Common myeloid progenitor, CD34-positive (primary cell): ENCODE results near the gene CD82.
A peak's percentile ranks its signal among the peaks of the same experiment; 100 is the strongest.

ENCODE experiments used
- CTCF ChIA-PET: fragments of 350-600 bp; sonication (Branson Sonifier 250); formaldehyde crosslinking; loops from one replicate; lab custom pipeline; 2021; ENCODE audit warnings: antibody characterized with exemption; lab: Charles Lee
- POLR2A ChIA-PET: fragments of 350-600 bp; sonication (Branson Sonifier 250); formaldehyde crosslinking; loops from one replicate; lab custom pipeline; 2021; ENCODE audit warnings: antibody characterized with exemption; lab: Charles Lee
- DNase-seq, 3 donors: peaks; one replicate each; pipeline versions ENCODE4 v3.0.0 to v3.0.0-alpha.2; 2013
- H3K27ac ChIP-seq, 2 experiments: 1 replicate in 1 of 2; 2 replicates in 1 of 2; pipeline ENCODE4 v1.7.0; 2013; ENCODE audit warnings: inconsistent platforms in 2 of 2, low read length in 2 of 2, mild to moderate bottlenecking in 2 of 2, low read depth in 1 of 2, moderate library complexity in 1 of 2; ENCODE audit not compliant: severe bottlenecking in 2 of 2, insufficient read depth in 1 of 2, poor library complexity in 1 of 2
- H3K27me3 ChIP-seq, 5 experiments: replicated peaks in 2 of 5; 1 replicate in 3 of 5; 2 replicates in 2 of 5; pipeline versions ENCODE4 v1.6.1 to v1.7.0; 2013; ENCODE audit warnings: low read length in 4 of 5, mild to moderate bottlenecking in 2 of 5, moderate library complexity in 2 of 5, inconsistent platforms in 1 of 5; ENCODE audit not compliant: insufficient read depth in 5 of 5, control insufficient read depth in 4 of 5
- H3K36me3 ChIP-seq, 4 experiments: 1 replicate in 2 of 4; 2 replicates in 2 of 4; pipeline versions ENCODE4 v1.6.1 to v1.7.0; 2013; ENCODE audit warnings: low read length in 3 of 4, control low read depth in 1 of 4, mild to moderate bottlenecking in 1 of 4; ENCODE audit not compliant: control insufficient read depth in 4 of 4, insufficient read depth in 4 of 4
- H3K4me1 ChIP-seq, 4 experiments: 1 replicate in 3 of 4; 2 replicates in 1 of 4; pipeline versions ENCODE4 v1.6.1 to v1.7.1; 2013; ENCODE audit warnings: low read length in 3 of 4, mild to moderate bottlenecking in 3 of 4, control low read depth in 1 of 4, inconsistent platforms in 1 of 4, moderate library complexity in 1 of 4; ENCODE audit not compliant: control insufficient read depth in 4 of 4, insufficient read depth in 4 of 4; ENCODE audit errors: control extremely low read depth in 1 of 4
- H3K4me3 ChIP-seq, 7 experiments: 1 replicate in 4 of 7; 2 replicates in 3 of 7; pipeline versions ENCODE4 v1.5.1 to v1.7.0; 2013; ENCODE audit warnings: mild to moderate bottlenecking in 7 of 7, low read length in 6 of 7, moderate library complexity in 6 of 7, inconsistent platforms in 2 of 7, low read depth in 2 of 7, control low read depth in 1 of 7; ENCODE audit not compliant: insufficient read depth in 4 of 7, control insufficient read depth in 1 of 7; ENCODE audit errors: extremely low read depth in 1 of 7
- H3K9me3 ChIP-seq, 5 experiments: 1 replicate in 4 of 5; 2 replicates in 1 of 5; pipeline versions ENCODE4 v1.6.1 to v1.7.1; 2013; ENCODE audit warnings: low read length in 4 of 5, mild to moderate bottlenecking in 2 of 5, inconsistent platforms in 1 of 5, low read depth in 1 of 5, moderate library complexity in 1 of 5; ENCODE audit not compliant: control insufficient read depth in 4 of 5, insufficient read depth in 2 of 5; ENCODE audit errors: control extremely low read depth in 1 of 5
- WGBS: methylation state at CpG from one replicate; pipeline ENCODE4 v1.1.5; 2013; ENCODE audit not compliant: insufficient coverage; 5-methylcytosine and 5-hydroxymethylcytosine counted together

CD82 gene

GRCh38 chr11:44522294-44522693 is 43.2 kb upstream of the CD82 start:
- no peaks in the 10 kb centered on the region for H3K9me3 ChIP-seq
- ChIA-PET POLR2A (no interaction called here), CTCF (interaction anchor here (0.7 to 5.1 kb wide), 4 partner anchors 14 to 692 kb away, joined by 3 to 53 read pairs (median 3); no protein-coding TSS in a partner anchor)
- DNase-seq: no peak
- no peak overlapping the region for H3K4me3 ChIP-seq
- no peak overlapping the region for H3K27ac ChIP-seq
- peaks cover 0 to 42% (median 7%) of the 10 kb centered on the region in 5 experiments for H3K27me3 ChIP-seq
- peaks cover 0 to 19% (median 14%) of the 10 kb centered on the region in 4 experiments for H3K4me1 ChIP-seq
- WGBS: 75% methylated on average over 2 of the region's 2 CpGs
- no peaks in the 10 kb centered on the region for H3K36me3 ChIP-seq

GRCh38 chr11:44524346-44524745 is 41.1 kb upstream of the CD82 start:
- ChIA-PET CTCF (interaction anchor here (1.0 to 5.1 kb wide), 6 partner anchors 8 to 369 kb away, joined by 3 to 53 read pairs (median 4); no protein-coding TSS in a partner anchor), POLR2A (no interaction called here)
- no peak for DNase-seq
- Histone ChIP-seq H3K9me3 (no peaks in the 10 kb centered on the region), H3K36me3 (no peaks in the 10 kb centered on the region), H3K27ac (no peak overlapping the region), H3K27me3 (peaks cover 0 to 35% (median 4%) of the 10 kb centered on the region in 5 experiments), H3K4me1 (peaks cover 0 to 19% (median 14%) of the 10 kb centered on the region in 4 experiments), H3K4me3 (no peak overlapping the region)
- 93% methylated on average over 8 of the region's 10 CpGs for WGBS

- H3K27ac ChIP-seq: no peak overlapping the region
- peak in 2 of 3 donors; percentile 19 to 31 for DNase-seq
- 26% methylated on average over 10 of the region's 12 CpGs for WGBS
- ChIA-PET POLR2A (interaction anchor here (1.2 kb wide), 1 partner anchor 88 kb away, joined by 3 read pairs; no protein-coding TSS in a partner anchor), CTCF (interaction anchor here (1.2 to 5.1 kb wide), 3 partner anchors 12 to 238 kb away, joined by 3 to 53 read pairs (median 3); no protein-coding TSS in a partner anchor)
- no peaks in the 10 kb centered on the region for H3K9me3 ChIP-seq
- peaks cover 0 to 19% (median 14%) of the 10 kb centered on the region in 4 experiments for H3K4me1 ChIP-seq
- H3K36me3 ChIP-seq: no peaks in the 10 kb centered on the region
- H3K4me3 ChIP-seq: no peak overlapping the region
- H3K27me3 ChIP-seq: peaks cover 0 to 31% (median 3%) of the 10 kb centered on the region in 5 experiments
These were observed 40.7 kb upstream of the CD82 start for GRCh38 chr11:44524751-44525201.

GRCh38 chr11:44525473-44526252 is 39.8 kb upstream of the CD82 start:
- Histone ChIP-seq H3K9me3 (no peaks in the 10 kb centered on the region), H3K4me3 (no peak overlapping the region), H3K27me3 (peaks cover 0 to 22% (median 2%) of the 10 kb centered on the region in 5 experiments), H3K4me1 (peaks cover 0 to 23% (median 17%) of the 10 kb centered on the region in 4 experiments), H3K36me3 (no peaks in the 10 kb centered on the region), H3K27ac (no peak overlapping the region)
- 91% methylated on average over 20 of the region's 20 CpGs for WGBS
- ChIA-PET POLR2A (interaction anchor here (1.2 kb wide), 1 partner anchor 87 kb away, joined by 3 read pairs; no protein-coding TSS in a partner anchor), CTCF (interaction anchor here (0.8 to 5.1 kb wide), 2 partner anchors 10 to 11 kb away, joined by 3 to 53 read pairs; no protein-coding TSS in a partner anchor)
- no peak for DNase-seq

- DNase-seq: no peak
- Histone ChIP-seq H3K27me3 (peaks cover 0 to 14% (median 2%) of the 10 kb centered on the region in 5 experiments), H3K9me3 (no peaks in the 10 kb centered on the region), H3K4me3 (no peak overlapping the region), H3K36me3 (no peaks in the 10 kb centered on the region), H3K27ac (no peak overlapping the region), H3K4me1 (peaks cover 0 to 31% (median 17%) of the 10 kb centered on the region in 4 experiments)
- WGBS: 28% methylated on average over 6 of the region's 12 CpGs
- ChIA-PET POLR2A (no interaction called here), CTCF (interaction anchor here (1.1 to 5.1 kb wide), 2 partner anchors 10 to 11 kb away, joined by 3 to 53 read pairs; no protein-coding TSS in a partner anchor)
These were observed 39.0 kb upstream of the CD82 start for GRCh38 chr11:44526438-44526837.

GRCh38 chr11:44527476-44527875 is 38.0 kb upstream of the CD82 start:
- Histone ChIP-seq H3K36me3 (no peaks in the 10 kb centered on the region), H3K4me3 (no peak overlapping the region), H3K27ac (no peak overlapping the region), H3K27me3 (peaks cover 0 to 6% (median 2%) of the 10 kb centered on the region in 5 experiments), H3K9me3 (no peaks in the 10 kb centered on the region), H3K4me1 (peaks cover 0 to 31% (median 19%) of the 10 kb centered on the region in 4 experiments)
- DNase-seq: no peak
- POLR2A ChIA-PET: no interaction called here
- CTCF ChIA-PET: interaction anchor here (0.6 to 1.1 kb wide), 2 partner anchors 10 to 39 kb away, joined by 3 read pairs; no protein-coding TSS in a partner anchor
- 95% methylated on average over 10 of the region's 10 CpGs for WGBS
